HG02678 (cell line): ENCODE measurements around the gene IL6R.

Source experiments
- ATAC-seq: cut with Tn5 transposase; IDR thresholded peaks from one replicate; pipeline ENCODE4 v1.9.1; 2021; ENCODE audit warnings: mild to moderate bottlenecking, moderate library complexity; ENCODE audit not compliant: unreplicated experiment

Gene IL6R

DNA sequence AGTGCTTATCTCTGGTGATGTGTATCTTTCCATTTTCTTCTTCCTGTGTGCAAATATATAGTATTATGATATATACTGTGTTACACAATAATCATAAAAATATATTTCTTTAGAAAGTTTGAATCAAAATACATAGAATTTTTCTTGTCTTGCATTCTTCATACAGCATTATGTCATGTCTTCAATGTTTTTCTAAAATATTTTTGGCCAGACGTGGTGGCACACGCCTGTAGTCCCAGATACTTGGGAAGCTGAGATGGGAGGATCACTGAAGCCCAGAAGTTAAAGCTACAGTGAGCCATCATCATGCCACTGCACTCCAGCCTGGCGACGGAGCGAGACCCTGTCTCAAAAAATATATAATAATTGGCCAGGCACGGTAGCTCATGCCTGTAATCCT is 41.6 kb downstream of the IL6R start:
- ATAC-seq = no peak

DNA sequence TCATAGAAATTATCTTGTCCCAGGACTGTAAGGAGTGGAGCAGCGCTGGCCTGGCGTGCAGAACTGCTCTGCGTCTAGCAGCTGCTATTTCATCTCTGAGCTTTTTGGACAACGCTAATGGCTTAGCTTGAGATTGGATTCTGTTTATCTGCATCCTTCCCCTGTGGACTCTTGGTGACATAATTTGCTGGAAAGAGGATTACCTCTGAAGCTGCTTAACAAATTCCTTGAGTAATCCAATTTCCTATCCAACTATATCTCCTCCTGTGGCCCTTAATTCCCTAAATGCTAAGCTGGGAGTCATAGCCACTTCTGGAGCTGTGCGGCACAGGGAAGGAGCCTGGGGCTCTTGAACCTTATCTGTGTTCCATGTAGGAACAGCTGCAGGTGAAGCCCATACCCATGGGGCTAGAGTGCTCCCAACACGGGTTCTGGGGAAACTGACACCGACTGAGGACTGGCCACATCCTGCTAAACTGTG is 43.2 kb downstream of the IL6R start:
- ATAC-seq = no peak

DNA sequence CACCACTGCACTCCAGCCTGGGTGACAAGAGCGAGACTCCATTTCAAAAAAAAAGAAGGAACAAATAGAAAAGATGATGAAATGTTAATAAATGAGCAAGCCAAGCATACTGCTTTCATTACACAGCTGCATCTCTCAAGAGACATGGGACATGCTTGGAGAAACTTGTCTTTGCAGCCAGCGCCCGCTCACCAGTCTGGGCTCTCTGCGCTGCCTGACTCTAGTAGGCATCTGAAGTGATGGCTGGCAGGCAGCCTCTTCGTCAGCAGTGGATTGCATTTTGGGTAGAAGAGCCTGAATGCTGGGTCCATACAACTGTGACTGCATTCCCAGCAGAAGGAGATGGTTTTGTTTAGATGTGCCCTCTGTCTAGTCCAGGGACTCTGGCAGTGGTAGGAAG is 48.0 kb downstream of the IL6R start:
- no peak for ATAC-seq

DNA sequence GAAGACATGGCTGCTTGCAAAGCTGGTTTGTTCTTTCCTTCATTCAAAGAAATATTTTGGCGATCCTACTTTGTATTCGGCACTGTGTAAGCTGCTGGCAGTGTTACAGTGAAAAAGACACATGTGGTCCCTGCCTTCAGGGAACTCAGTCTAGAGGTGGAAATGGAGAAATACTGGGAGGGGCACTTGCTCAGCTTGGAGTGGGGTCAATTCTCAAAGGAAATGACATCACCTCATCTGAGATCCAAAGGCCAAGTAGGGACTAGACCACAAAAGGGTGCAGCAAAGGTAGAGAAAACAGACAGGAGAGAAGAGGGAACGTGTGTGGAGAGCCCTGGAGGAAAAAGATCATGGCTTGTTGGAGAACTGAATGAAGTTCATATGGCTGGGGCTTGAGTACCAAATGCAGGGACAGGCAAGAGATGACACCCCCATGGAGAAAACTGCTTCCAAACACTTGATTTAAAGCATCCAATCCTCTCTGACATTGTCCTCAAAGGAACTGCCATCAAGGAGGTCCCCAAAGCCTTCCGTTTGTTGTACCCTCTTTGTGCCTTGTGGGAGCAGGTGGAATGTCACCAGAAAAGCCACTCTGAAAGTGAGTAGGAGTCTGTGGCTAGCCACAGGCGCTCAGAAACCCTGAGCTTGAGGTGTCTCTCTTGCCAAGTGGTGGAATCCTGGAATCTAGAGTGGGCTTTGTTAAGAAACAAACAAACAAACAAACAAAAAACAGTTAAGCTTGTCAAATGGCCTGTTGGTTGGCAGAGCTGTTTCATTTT is 48.6 kb downstream of the IL6R start:
- no peak for ATAC-seq

DNA sequence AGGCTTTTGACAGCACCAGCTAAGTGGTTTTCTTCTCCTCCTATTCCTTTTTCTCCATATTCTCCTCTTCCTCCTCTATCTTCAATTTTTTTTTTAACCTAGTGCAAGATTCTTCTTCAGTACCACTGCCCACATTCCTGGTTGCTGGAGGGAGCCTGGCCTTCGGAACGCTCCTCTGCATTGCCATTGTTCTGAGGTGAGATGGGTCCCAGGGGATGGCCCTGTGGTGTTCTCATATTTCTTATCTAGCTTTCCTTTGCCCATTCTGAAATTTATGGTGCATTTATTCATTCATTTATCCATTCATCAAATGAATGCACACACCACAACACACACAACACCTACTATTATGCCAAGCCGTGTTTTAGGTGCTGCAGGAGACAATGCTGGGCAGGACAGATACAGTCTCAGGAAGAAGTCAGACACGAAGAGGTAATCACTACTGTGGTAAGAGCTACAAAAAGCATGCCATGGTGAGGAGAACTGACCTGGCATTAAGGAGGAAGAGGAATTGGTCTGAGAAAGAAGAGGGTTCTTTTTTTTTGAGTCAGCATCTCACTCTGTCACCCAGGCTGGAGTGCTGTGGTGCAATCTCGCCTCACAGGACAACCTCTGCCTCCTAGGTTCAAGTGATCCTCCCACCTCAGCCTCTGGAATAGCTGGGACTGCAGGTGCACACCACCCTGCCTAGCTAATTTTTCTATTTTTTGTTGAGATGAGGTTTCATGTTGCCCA is 49.4 kb downstream of the IL6R start:
- no peak for ATAC-seq

DNA sequence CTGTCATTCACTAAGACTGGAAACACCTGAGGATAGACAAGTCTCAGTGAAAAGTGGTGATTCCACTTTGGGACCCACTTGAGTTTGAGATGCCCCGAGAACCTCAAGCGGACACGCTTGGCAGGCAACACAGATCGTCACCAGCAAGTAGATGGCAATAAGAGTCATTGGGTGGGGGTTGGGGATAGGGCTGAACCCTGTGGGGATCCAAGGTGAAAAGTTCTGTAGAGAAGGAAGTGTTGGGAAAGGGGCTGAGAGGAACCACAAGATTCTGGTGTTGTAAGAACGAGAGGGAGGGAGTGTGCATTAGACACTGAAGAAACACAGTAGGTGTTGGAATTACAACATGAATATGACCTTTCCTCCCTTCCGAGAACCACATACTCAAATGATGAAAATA is 51.5 kb downstream of the IL6R start:
- ATAC-seq = no peak

DNA sequence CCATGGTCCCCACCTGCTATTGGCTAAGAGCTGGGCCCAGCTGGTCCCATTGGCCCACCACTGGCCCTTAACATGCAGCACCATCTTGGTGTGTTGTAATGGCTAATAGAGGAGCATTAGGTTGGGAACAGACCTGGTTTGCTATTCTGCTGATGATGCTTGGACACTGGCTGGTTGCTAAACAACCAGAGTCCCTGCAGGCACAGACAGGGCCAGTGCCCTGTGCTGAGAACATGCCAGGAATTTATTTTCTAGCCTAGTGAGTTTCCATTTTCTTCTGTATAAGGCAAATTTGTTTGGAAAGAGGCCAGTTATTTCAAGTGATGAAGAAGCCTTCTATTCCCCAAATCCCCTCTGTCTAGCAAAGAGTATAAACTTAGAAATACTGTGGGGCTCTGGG is 53.9 kb downstream of the IL6R start:
- ATAC-seq = no peak

DNA sequence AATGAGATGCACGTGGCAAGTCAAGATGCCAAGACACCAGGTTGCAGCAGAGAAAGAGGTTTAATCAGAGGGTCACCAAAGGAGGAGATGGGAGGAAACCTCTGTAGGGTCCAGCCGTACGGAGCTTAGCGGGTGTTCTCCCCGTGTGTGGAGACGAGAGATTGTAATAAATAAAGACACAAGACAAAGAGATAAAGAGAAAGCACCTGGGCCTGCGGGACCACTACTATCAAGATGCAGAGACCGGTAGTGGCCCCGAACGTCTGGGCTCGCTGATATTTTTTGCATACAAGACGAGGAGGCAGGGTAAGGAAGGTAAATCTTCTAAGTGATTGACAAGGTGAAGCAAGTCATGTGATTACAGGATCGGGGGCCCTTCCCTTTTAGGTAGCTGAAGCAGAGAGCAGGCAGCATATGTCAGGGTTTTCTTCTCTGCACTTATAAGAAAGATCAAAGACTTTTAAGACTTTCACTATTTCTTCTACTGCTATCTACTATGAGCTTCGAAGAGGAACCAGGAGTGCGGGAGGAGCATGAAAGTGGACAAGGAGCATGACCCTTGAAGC is 55.6 kb downstream of the IL6R start:
- no peak for ATAC-seq

DNA sequence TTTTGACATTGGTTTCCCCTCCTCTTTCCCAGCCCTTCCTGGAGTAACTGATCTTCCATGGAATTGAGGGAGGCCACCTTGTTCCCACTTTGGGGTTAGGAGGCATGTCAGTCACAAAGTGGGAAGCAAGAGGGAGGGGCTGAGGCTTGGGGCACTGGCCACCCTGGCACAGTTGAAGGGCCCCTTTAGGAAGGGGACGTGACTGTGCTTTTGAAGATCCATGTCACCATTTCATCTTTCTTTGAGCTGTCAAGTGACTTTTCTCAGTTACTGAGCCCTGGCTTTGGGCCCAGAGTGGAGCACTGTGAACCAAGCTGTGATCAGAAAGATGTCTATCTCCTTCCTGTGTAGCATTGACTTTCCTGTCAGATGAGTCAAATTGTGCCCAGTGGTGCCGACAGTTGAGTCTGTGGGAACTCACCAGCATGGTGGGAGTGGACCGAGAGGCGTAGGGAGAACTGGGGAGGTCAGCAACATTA is 58.4 kb downstream of the IL6R start:
- ATAC-seq = no peak

DNA sequence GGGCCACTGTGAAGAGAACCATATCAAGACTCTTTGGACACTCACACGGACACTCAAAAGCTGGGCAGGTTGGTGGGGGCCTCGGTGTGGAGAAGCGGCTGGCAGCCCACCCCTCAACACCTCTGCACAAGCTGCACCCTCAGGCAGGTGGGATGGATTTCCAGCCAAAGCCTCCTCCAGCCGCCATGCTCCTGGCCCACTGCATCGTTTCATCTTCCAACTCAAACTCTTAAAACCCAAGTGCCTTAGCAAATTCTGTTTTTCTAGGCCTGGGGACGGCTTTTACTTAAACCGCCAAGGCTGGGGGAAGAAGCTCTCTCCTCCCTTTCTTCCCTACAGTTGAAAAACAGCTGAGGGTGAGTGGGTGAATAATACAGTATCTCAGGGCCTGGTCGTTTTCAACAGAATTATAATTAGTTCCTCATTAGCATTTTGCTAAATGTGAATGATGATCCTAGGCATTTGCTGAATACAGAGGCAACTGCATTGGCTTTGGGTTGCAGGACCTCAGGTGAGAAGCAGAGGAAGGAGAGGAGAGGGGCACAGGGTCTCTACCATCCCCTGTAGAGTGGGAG is 60.6 kb downstream of the IL6R start:
- no peak for ATAC-seq

DNA sequence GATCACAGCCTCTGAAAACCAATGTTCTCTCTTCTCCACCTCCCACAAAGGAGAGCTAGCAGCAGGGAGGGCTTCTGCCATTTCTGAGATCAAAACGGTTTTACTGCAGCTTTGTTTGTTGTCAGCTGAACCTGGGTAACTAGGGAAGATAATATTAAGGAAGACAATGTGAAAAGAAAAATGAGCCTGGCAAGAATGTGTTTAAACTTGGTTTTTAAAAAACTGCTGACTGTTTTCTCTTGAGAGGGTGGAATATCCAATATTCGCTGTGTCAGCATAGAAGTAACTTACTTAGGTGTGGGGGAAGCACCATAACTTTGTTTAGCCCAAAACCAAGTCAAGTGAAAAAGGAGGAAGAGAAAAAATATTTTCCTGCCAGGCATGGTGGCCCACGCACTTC is 61.1 kb downstream of the IL6R start:
- ATAC-seq = no peak

DNA sequence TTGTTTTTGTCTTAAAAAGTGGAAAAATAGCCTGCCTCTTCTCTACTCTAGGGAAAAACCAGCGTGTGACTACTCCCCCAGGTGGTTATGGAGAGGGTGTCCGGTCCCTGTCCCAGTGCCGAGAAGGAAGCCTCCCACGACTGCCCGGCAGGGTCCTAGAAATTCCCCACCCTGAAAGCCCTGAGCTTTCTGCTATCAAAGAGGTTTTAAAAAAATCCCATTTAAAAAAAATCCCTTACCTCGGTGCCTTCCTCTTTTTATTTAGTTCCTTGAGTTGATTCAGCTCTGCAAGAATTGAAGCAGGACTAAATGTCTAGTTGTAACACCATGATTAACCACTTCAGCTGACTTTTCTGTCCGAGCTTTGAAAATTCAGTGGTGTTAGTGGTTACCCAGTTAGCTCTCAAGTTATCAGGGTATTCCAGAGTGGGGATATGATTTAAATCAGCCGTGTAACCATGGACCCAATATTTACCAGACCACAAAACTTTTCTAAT is 61.8 kb downstream of the IL6R start:
- ATAC-seq = no peak

DNA sequence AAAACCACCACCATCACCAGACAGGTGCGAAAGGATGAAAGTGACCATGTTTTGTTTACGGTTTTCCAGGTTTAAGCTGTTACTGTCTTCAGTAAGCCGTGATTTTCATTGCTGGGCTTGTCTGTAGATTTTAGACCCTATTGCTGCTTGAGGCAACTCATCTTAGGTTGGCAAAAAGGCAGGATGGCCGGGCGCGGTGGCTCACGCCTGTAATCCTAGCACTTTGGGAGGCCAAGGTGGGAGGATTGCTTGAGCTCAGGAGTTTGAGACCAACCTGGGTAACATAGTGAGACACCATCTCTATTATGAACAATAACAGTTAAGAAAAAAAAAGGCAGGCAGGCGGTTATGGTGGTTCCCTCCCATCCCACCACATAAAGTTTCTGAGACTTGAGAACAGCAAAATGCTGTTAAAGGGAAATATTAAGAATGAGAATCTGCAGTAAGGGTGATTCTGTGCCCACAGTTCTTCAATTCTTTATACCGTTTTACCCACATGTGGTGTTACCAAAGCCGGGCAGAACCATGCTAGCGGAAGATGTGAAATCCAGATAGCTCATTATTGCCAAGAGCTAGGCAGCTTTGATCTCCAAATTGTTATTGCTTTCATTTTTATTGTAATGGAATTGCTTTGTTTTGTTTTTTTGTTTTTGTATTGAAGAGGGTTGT is 62.4 kb downstream of the IL6R start:
- no peak for ATAC-seq

DNA sequence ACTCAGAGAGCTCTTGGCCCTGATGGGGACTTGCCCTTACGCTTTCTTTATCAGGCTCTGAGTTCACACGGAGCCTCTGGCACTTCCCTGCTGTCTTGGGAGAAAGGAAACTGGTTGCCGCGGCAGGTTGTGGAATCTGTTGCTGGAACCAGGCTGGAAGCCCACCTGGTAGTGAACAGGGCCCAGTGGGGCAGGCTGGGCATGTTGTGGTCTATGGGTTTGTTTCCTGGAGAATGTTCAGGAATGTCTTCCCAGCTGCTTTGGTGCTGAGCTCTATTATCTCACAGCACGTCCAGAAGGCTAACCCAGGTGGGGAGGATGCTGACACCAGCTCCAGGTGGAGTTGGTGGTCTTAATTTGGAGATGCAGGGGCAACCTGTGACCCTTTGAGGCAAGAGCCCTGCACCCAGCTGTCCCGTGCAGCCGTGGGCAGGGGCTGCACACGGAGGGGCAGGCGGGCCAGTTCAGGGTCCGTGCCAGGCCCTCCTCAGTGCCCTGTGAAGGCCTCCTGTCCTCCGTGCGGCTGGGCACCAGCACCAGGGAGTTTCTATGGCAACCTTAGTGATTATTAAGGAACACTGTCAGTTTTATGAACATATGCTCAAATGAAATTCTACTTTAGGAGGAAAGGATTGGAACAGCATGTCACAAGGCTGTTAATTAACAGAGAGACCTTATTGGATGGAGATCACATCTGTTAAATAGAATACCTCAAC is 63.5 kb downstream of the IL6R start:
- no peak for ATAC-seq

DNA sequence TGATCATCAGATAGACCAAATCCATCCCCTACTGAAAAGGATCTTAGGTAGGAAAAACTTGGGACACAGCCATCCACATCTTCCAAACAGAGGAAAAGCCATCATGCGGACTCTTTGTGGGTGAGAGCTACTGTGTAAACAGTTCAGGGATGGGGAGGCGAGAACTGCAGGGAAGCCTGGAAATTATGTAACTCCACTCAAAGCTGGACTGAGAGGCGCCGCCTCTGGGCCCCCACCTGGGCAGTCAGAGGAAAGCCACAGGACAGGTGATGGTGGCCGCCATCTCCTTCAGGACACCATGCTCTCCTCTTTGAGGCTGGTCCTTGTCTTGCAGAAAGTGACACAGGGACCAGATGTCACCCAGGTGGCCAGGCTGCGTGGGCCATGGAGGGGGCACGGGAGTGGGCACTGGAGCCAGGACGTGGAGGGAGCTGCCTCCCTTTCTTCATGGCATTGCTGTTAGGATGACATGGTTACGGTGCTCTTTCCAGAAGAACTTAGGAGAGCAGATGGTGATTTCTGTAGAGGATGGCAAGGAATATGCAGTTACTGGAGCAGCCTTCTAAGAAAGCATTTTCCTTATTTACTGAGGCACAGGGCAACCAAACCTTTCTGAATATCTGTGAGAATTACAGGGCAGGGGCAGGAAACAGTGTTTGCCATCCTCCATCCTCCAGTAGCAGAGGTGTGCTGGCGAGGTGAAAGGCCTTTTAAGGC is 64.9 kb downstream of the IL6R start:
- no peak for ATAC-seq

DNA sequence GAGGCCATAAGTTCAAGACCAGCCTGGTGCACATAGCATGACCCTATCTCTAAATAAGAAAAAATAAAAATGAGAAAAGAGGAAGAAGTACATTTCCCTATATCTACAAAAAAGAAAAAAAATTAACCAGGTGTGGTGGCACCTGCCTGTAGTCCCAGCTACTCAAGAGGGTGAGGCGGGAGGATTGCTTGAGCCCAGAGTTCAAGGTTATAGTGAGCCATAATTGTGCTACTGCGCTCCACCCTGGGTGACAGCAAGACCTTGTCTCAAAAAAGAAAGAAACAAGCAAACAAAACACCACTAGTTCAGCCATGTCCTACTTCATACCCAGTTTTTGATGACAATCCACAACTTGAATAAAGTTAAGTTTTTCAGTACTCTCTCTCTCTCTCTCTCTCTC is 66.2 kb downstream of the IL6R start:
- no peak for ATAC-seq

DNA sequence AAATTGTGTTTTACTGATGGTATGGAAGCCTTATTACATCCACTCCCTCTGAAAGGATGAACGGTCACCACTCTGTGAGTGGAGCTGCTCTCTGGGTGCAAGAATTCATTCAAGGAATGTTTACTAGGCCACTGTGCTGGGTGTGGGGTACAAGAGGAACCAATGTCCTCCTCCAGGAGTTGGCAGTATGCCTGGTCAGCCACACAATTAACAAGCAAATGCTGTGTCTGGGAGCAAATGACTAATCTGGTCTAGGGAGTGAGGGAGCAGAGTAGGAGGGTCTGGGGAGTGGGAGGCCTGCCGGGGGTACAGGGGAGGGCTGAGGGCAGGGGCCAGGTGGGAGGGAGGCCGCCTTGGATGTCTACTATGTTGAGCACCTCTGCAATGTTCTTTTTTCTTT is 69.7 kb downstream of the IL6R start:
- ATAC-seq = no peak

DNA sequence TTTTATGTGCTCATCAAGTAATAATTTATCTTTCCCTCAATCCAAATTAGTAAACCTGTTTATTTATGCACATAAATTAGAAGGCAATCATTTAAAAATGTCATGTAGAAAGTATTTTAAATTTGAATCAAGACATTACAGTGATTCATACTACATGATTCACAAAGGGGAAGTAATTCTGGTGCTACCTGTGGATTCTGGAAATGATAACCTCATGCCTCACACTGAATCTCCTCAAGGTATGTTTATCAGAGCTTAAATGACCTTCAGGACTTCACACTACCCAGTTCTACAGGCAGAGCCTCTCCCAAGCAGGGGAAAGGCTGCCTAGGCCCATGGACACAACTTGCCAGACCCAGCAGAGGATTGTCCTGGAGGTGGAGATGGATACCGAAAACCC is 71.6 kb downstream of the IL6R start:
- no peak for ATAC-seq

DNA sequence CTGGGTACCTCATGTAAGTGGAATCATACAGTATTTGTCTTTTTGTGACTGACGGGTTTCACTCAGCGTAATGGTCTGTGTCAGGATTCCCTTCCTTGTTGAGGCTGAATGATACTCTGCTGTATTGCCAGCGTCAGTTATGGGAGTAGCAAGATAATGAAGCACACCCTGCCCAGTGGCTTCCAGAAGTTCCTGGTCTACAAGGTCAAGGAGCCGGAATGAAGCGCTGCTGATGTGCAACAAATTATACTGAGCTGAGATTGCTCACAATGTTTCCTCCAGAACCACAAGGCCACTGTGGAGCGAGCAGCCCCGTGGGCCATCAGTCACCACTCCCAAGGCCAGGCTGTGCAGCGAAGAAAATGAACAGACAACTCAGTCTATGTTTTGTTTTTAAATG is 72.9 kb downstream of the IL6R start:
- no peak for ATAC-seq

DNA sequence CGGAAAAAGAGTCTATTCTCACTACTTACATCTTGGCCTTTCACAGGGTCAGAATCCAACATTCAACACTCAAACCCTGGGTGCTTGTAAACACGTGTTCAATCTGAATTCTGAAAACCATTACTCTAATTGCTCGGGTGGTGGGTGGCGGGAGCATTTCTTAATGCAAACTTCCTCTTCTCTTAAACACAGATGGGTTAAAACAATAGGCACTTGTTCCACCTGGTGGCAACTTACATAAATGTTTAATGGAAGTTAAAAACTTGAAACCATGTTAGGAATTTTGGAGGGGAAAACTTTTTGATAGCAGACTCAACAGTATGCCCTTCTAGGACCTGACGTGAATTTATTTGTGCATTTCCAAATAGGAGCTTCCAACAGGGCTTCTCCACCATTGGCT is 73.5 kb downstream of the IL6R start:
- ATAC-seq = no peak
